NT2/D1 (cell line): Measurements from ENCODE around the gene CHST1.

Experiments
- DNase-seq: peaks from one replicate; pipeline ENCODE4 v3.0.0-alpha.2; 2011; ENCODE audit warnings: low read depth, low spot score
- H3K27me3 ChIP-seq: 2 replicates; pipeline ENCODE4 v1.6.0; 2011; ENCODE audit warnings: mild to moderate bottlenecking; ENCODE audit not compliant: insufficient read length, insufficient read depth
- H3K36me3 ChIP-seq: 2 replicates; pipeline ENCODE4 v1.6.1; 2011; ENCODE audit warnings: mild to moderate bottlenecking, low read length, mixed read lengths; ENCODE audit not compliant: insufficient read depth, insufficient read length
- H3K4me1 ChIP-seq: 2 replicates; pipeline ENCODE4 v1.5.1; 2011; ENCODE audit not compliant: insufficient read depth, insufficient read length
- H3K4me3 ChIP-seq: 2 replicates; pipeline ENCODE4 v1.5.1; 2011; ENCODE audit warnings: low read depth; ENCODE audit not compliant: insufficient read length
- H3K9ac ChIP-seq: 2 replicates; pipeline ENCODE4 v1.6.0; 2011; ENCODE audit warnings: low read depth; ENCODE audit not compliant: insufficient read length
- H3K9me3 ChIP-seq: 2 replicates; pipeline ENCODE4 v1.5.1; 2011; ENCODE audit warnings: mild to moderate bottlenecking, low read length; ENCODE audit not compliant: insufficient read depth
- SUZ12 ChIP-seq: IDR thresholded peaks from 2 replicates; pipeline ENCODE4 v1.6.1; 2011; ENCODE audit not compliant: insufficient read length, insufficient read depth; ENCODE audit errors: extremely low read depth
- YY1 ChIP-seq: IDR thresholded peaks from 2 replicates; pipeline ENCODE4 v1.6.1; 2011; ENCODE audit not compliant: insufficient read length, insufficient read depth
- ZNF274 ChIP-seq: IDR thresholded peaks from 2 replicates; pipeline ENCODE4 v1.6.1; 2011; ENCODE audit warnings: mild to moderate bottlenecking, low read depth, low read length

CHST1 gene

DNA sequence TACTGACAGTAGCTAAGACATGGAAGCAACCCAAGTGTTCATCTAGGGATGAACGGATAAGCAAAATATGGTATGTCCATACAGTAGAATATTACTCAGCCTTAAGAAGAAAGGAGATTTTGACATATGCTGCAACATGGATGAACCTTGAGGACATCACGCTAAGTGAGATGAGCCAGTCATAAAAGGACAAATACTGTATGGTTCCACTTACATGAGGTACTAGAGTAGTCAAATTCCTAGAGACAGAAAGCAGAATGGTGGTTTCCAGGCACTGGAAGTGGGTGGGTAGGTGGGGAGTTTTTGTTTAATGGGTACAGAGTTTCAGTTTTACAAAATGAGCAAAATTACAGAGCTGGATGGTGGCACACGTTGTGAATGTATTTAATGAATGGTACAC, 18.1 kb downstream of the CHST1 start:
- H3K4me1 ChIP-seq: peaks cover 10% of the 10 kb centered on the region
- no peak overlapping the region for H3K4me3 ChIP-seq
- no peak overlapping the region for H3K9ac ChIP-seq
- H3K36me3 ChIP-seq: peaks cover 10% of the 10 kb centered on the region
- peaks cover 4% of the 10 kb centered on the region; the same call in 1 of the 2 replicates for H3K9me3 ChIP-seq
- no peaks in the 10 kb centered on the region for H3K27me3 ChIP-seq
- no peak for DNase-seq
- TF ChIP-seq YY1 (no peak), ZNF274 (no peak), SUZ12 (no peak)

DNA sequence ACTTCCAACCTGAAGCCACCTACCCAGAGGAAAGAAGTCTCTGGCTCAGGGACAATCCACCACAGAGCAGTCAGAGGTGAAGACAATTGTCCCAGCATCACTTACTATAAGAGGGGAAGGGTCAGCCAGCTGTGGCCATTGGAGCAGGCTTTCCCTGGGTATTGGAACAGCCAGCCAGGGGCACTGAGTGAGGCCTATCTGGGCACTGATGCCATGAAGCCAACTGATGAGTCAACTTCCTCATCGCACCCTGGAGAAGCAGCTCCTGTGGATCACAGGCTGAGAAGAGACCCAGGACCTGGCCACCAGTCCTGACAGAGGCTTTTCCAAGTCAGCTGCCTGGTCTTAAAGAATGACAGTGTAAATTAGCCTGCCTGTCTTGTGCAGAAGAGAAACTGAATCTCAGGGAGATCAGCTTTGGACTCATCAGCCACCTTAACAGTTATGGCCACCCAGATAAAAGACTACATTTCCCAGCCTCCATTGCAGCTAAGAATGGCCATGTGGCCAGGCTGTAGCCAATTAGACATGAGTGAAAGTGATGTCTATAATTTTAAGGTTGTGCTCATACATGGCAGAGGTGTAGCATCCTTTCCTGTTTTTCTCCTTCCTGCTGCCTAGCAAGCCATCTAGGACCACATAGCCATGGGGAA, 19.0 kb downstream of the CHST1 start:
- H3K9me3 ChIP-seq: peaks cover 4% of the 10 kb centered on the region; the same call in 1 of the 2 replicates
- H3K36me3 ChIP-seq: peaks cover 10% of the 10 kb centered on the region
- H3K4me1 ChIP-seq: peaks cover 10% of the 10 kb centered on the region
- no peak overlapping the region for H3K4me3 ChIP-seq
- H3K9ac ChIP-seq: no peak overlapping the region
- H3K27me3 ChIP-seq: no peaks in the 10 kb centered on the region
- DNase-seq: no peak
- TF ChIP-seq SUZ12 (no peak), YY1 (peak; percentile 76), ZNF274 (no peak)

GRCh38 chr11:45644981-45645889, 20.2 kb downstream of the CHST1 start:
- H3K9me3 ChIP-seq: peaks cover 4% of the 10 kb centered on the region; the same call in 1 of the 2 replicates
- H3K9ac ChIP-seq: no peak overlapping the region
- H3K36me3 ChIP-seq: peaks cover 6% of the 10 kb centered on the region
- DNase-seq: no peak
- H3K4me1 ChIP-seq: peaks cover 8% of the 10 kb centered on the region
- H3K27me3 ChIP-seq: no peaks in the 10 kb centered on the region
- H3K4me3 ChIP-seq: no peak overlapping the region
- no peak for TF ChIP-seq ZNF274
- no peak for TF ChIP-seq SUZ12
- no peak for TF ChIP-seq YY1

- H3K36me3 ChIP-seq: no peaks in the 10 kb centered on the region
- no peak for DNase-seq
- peaks cover 4% of the 10 kb centered on the region; the same call in 1 of the 2 replicates for H3K9me3 ChIP-seq
- H3K27me3 ChIP-seq: no peaks in the 10 kb centered on the region
- TF ChIP-seq SUZ12: no peak
- no peak for TF ChIP-seq ZNF274
- TF ChIP-seq YY1: no peak
- H3K9ac ChIP-seq: no peak overlapping the region
- no peak overlapping the region for H3K4me3 ChIP-seq
- H3K4me1 ChIP-seq: peaks cover 5% of the 10 kb centered on the region
Observed at GRCh38 chr11:45643598-45644260, 21.7 kb downstream of the CHST1 start.

GRCh38 chr11:45641961-45642360, 23.5 kb downstream of the CHST1 start:
- Histone ChIP-seq H3K27me3 (no peaks in the 10 kb centered on the region), H3K4me1 (peaks cover 5% of the 10 kb centered on the region), H3K4me3 (no peak overlapping the region), H3K36me3 (no peaks in the 10 kb centered on the region), H3K9ac (no peak overlapping the region), H3K9me3 (peaks cover 4% of the 10 kb centered on the region; the same call in 1 of the 2 replicates)
- no peak for DNase-seq
- TF ChIP-seq YY1 (no peak), ZNF274 (no peak)

DNA sequence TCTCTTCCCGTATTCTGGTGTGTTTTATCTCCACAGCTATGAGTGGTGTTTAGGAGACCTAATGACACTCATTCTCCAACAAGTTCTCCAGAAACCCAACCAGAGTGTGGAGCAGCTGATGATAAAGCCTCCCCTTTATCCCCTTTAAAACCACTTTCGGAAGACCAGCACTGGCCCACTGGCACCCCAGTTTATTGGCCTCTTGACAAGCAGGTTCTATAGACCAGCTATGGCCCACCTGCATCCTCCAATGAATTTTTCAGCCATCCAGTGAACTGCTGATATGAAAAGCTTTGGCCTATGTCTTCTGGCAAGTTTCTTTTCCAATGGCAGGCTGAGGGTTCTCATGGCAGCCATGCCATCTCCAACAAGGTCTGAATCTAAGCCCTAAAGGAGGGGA, 27.4 kb downstream of the CHST1 start:
- H3K4me1 ChIP-seq: peaks cover 5% of the 10 kb centered on the region
- no peaks in the 10 kb centered on the region for H3K27me3 ChIP-seq
- peaks cover 2% of the 10 kb centered on the region; the same call in 1 of the 2 replicates for H3K9me3 ChIP-seq
- no peak overlapping the region for H3K4me3 ChIP-seq
- no peak for TF ChIP-seq SUZ12
- no peak for TF ChIP-seq ZNF274
- TF ChIP-seq YY1: no peak
- H3K36me3 ChIP-seq: no peaks in the 10 kb centered on the region
- DNase-seq: no peak
- H3K9ac ChIP-seq: no peak overlapping the region

GRCh38 chr11:45635907-45636306, 29.5 kb downstream of the CHST1 start:
- Histone ChIP-seq H3K4me1 (no peaks in the 10 kb centered on the region), H3K27me3 (no peaks in the 10 kb centered on the region), H3K36me3 (no peaks in the 10 kb centered on the region), H3K9me3 (no peaks in the 10 kb centered on the region), H3K4me3 (no peak overlapping the region), H3K9ac (no peak overlapping the region)
- no peak for DNase-seq
- TF ChIP-seq ZNF274 (no peak), SUZ12 (no peak), YY1 (no peak)
